ENCODE results near the gene GLI3.

GRCh38 chr7:41912851-41913567 is 324.0 kb downstream of the GLI3 start:
- TF ChIP-seq, protein P1, sequence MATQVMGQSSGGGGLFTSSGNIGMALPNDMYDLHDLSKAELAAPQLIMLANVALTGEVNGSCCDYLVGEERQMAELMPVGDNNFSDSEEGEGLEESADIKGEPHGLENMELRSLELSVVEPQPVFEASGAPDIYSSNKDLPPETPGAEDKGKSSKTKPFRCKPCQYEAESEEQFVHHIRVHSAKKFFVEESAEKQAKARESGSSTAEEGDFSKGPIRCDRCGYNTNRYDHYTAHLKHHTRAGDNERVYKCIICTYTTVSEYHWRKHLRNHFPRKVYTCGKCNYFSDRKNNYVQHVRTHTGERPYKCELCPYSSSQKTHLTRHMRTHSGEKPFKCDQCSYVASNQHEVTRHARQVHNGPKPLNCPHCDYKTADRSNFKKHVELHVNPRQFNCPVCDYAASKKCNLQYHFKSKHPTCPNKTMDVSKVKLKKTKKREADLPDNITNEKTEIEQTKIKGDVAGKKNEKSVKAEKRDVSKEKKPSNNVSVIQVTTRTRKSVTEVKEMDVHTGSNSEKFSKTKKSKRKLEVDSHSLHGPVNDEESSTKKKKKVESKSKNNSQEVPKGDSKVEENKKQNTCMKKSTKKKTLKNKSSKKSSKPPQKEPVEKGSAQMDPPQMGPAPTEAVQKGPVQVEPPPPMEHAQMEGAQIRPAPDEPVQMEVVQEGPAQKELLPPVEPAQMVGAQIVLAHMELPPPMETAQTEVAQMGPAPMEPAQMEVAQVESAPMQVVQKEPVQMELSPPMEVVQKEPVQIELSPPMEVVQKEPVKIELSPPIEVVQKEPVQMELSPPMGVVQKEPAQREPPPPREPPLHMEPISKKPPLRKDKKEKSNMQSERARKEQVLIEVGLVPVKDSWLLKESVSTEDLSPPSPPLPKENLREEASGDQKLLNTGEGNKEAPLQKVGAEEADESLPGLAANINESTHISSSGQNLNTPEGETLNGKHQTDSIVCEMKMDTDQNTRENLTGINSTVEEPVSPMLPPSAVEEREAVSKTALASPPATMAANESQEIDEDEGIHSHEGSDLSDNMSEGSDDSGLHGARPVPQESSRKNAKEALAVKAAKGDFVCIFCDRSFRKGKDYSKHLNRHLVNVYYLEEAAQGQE (IDR thresholded peaks at IDR 0.05; ENCODE audit: insufficient read depth in 1 of 2, low read depth in 2 of 2, low read length in 2 of 2): no peak
- TF ChIP-seq TAF1 (IDR thresholded peaks at IDR 0.05; ENCODE audit: borderline replicate concordance, insufficient read depth, low read length) (no peak), POLR2AphosphoS5 (IDR thresholded peaks at IDR 0.05; ENCODE audit: low read depth, low read length) (no peak), SIN3A (IDR thresholded peaks at IDR 0.05; ENCODE audit: borderline replicate concordance, insufficient read depth, low read length) (no peak)
